ENCODE results near the gene WDR26.
"Not testable (repeated sequence)": the region's sequence is repeated elsewhere in the genome, so short reads cannot be mapped to it uniquely, and the experiment has no call there.

Gene WDR26

GRCh38 chr1:224343679-224344078 lies 90.9 kb downstream of the WDR26 start:
- DNase-seq = no peak

- DNase-seq = not testable (repeated sequence)
Measured at GRCh38 chr1:224340453-224341384, 93.9 kb downstream of the WDR26 start.

GRCh38 chr1:224339442-224340033 lies 95.1 kb downstream of the WDR26 start:
- DNase-seq = no peak

GRCh38 chr1:224338150-224338838 lies 96.3 kb downstream of the WDR26 start:
- no peak for DNase-seq

All from NCI-H446 treated with DMSO at 0.1 percent for 48 hours (cell line).